Measurements from ENCODE around the gene PHACTR1. TPM values are rescaled to one million over a fixed set of nuclear protein-coding genes. Genes with fewer than 3 reads are reported as not detected.

Gene PHACTR1
- total and polyA plus RNA-seq, 12 donors, result 6.3 to 150 (median 79.9) TPM

GRCh38 chr6:12842114-12842513 lies 125.5 kb downstream of the PHACTR1 start:
- ATAC-seq, result no peak
- intact Hi-C loops (cut with DNase I), result no loop called here

DNA sequence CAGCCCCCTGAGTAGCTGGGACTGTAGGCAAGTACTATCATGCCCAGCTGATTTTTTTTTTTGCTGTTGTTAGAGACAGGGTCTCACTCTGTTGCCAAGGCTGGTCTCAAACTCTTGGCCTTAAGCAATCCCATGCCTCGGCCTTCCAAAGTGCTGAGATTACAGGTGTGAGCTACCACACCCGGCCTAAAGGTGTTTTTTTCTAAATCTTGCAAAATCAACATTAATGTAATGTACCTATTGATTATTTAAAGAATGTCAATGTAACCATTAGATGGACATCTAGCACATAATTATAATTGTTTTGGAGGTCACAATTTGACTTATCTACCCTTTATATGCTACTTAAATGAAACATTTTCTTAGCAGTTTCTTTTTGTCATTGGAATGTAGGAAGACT lies 126.1 kb downstream of the PHACTR1 start:
- WGBS, 2 donors, result 80 to 85% methylated on average over 2 of the region's 2 CpGs
- Histone ChIP-seq H3K27me3 (peaks cover 0 to 14% (median 4%) of the 10 kb centered on the region in 7 donors), H3K4me3 (no peak overlapping the region), H3K9me3 (peaks cover 0 to 7% (median 5%) of the 10 kb centered on the region in 11 donors), H3K27ac (no peak overlapping the region), H3K4me1 (no peaks in the 10 kb centered on the region), H3K36me3 (no peaks in the 10 kb centered on the region)
- no peak for DNase-seq
- TF ChIP-seq CTCF (IDR thresholded peaks at IDR 0.05), result no peak
- ATAC-seq, result no peak
- intact Hi-C loops (cut with DNase I), result no loop called here

More at GRCh38 chr6:12842114-12842513, 125.5 kb downstream of the PHACTR1 start:
- no peaks in the 10 kb centered on the region for H3K4me1 ChIP-seq
- H3K27ac ChIP-seq, result no peak overlapping the region
- DNase-seq, result no peak
- no peak overlapping the region for H3K4me3 ChIP-seq
- TF ChIP-seq CTCF (IDR thresholded peaks at IDR 0.05), result no peak
- peaks cover 0 to 12% (median 7%) of the 10 kb centered on the region in 11 donors for H3K9me3 ChIP-seq
- H3K27me3 ChIP-seq, result peaks cover 0 to 13% (median 4%) of the 10 kb centered on the region in 7 donors
- H3K36me3 ChIP-seq, result no peaks in the 10 kb centered on the region

- no peaks in the 10 kb centered on the region for H3K9me3 ChIP-seq
- DNase-seq (no peak), ATAC-seq (no peak)
- H3K27ac ChIP-seq, result no peak overlapping the region
- 82 to 85% methylated on average over 11 of the region's 11 CpGs for WGBS, 2 donors
- no peaks in the 10 kb centered on the region for H3K4me1 ChIP-seq
- no peak overlapping the region for H3K4me3 ChIP-seq
- peak in 8 of 9 donors; percentile 21 to 62 (median 56) for TF ChIP-seq CTCF (IDR thresholded peaks at IDR 0.05)
- intact Hi-C loops (cut with DNase I), result no loop called here
- no peaks in the 10 kb centered on the region for H3K36me3 ChIP-seq
- peaks cover 0 to 14% (median 4%) of the 10 kb centered on the region in 7 donors for H3K27me3 ChIP-seq
These were observed 128.0 kb downstream of the PHACTR1 start for GRCh38 chr6:12844284-12845223.

DNA sequence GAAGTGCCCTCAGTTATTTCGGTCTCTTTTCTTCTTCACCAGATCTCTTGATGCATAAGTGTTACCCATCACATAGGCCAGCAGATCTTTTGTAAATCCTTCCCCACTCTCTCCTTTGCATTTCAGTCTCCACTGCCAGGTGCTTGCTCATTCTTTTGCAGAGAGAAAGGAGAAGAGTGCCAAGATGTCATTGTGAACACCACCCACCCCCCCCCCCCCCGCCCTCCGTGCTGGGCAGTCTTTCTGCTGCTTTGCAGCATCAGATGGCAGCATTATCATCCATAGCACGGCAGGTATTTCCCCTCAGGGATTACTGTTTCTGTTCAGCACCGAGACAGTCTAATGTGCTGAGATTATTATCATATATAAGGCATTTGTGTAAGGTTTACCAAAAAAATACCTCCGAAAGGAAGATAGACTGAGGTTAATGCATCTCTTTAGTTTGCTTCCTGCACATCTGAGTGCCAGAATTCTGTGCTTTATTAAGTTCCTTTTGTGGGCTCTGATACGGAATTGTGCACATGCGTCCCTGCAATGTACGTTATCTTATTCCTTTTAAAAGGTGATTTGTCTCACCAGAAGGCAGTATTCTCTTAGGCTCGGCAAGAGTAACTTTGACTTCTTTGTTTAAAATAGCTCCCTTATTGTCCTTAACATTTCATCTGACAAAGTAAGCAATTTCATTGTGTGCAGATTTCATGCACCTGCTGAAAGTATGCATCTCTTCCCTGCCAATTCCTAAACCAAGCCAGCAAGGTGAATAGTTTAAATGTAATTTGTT lies 128.8 kb downstream of the PHACTR1 start:
- H3K4me3 ChIP-seq, result no peak overlapping the region
- DNase-seq, result no peak
- no peak overlapping the region for H3K27ac ChIP-seq
- H3K9me3 ChIP-seq, result no peaks in the 10 kb centered on the region
- H3K27me3 ChIP-seq, result peaks cover 0 to 19% (median 4%) of the 10 kb centered on the region in 7 donors
- TF ChIP-seq CTCF (IDR thresholded peaks at IDR 0.05), result no peak
- 66 to 67% methylated on average over 10 of the region's 10 CpGs for WGBS, 2 donors
- no peaks in the 10 kb centered on the region for H3K36me3 ChIP-seq
- no peak for ATAC-seq
- H3K4me1 ChIP-seq, result no peaks in the 10 kb centered on the region
- intact Hi-C loops (cut with DNase I), result no loop called here
